Measurements from ENCODE around the gene RCAN1. TPM values are rescaled to one million over a fixed set of nuclear protein-coding genes. Genes with fewer than 3 reads are reported as not detected.

The RCAN1 gene
- total RNA-seq, 1 donor from 2014 or later, result 17.7 TPM

DNA sequence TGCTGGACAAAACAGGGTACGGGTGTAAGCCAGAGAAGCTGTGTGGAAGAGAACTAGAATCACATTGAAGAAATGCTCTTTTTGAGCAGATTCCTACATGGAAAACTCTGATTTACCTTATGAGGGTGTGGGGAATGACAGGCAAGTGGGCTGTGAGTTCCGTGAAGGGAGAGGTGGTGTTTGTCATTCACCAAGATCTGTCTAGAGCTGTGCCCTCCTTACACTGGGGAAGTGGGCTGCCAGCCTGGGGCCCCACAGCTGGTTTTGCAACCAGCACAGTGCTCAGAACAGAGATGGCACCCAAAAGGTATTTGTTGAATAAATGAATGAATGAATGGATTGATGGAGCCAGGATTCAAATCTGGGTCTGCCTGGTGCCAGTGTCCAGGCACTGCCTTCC lies 10.4 kb downstream of the RCAN1 start:
- Mint-ChIP-seq H3K9me3 (ENCODE audit: unreplicated experiment) (no peaks in the 10 kb centered on the region), H3K4me1 (ENCODE audit: low read depth, unreplicated experiment) (peaks cover 3% of the 10 kb centered on the region), H3K27me3 (ENCODE audit: unreplicated experiment) (peaks cover 2% of the 10 kb centered on the region), H3K27ac (ENCODE audit: unreplicated experiment) (no peak overlapping the region), H3K4me3 (ENCODE audit: unreplicated experiment) (no peak overlapping the region), H3K36me3 (ENCODE audit: unreplicated experiment) (peaks cover 12% of the 10 kb centered on the region)
- no peak for DNase-seq
- TF ChIP-seq CTCF (IDR thresholded peaks at IDR 0.05; ENCODE audit: partially characterized antibody, unreplicated experiment), result no peak

DNA sequence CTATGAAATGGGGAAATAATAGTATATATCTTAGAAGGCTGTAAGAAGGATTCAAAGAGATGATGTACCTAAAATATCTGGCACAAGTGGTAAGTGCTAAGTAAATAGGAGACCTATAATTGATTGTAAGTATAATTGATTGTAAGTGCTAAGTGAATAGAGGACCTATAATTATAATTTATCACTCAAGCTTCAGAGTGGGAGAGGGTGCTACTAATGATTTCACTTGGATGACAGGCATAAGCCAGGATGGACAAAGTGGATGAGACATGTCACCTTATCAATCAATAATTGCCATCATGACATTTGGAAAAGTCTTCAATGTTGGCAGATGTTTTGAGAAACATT lies 11.2 kb downstream of the RCAN1 start:
- H3K4me3 Mint-ChIP-seq (ENCODE audit: unreplicated experiment), result no peak overlapping the region
- TF ChIP-seq CTCF (IDR thresholded peaks at IDR 0.05; ENCODE audit: partially characterized antibody, unreplicated experiment), result no peak
- no peaks in the 10 kb centered on the region for H3K9me3 Mint-ChIP-seq (ENCODE audit: unreplicated experiment)
- no peak overlapping the region for H3K27ac Mint-ChIP-seq (ENCODE audit: unreplicated experiment)
- no peak for DNase-seq
- peaks cover 12% of the 10 kb centered on the region for H3K36me3 Mint-ChIP-seq (ENCODE audit: unreplicated experiment)
- peaks cover 3% of the 10 kb centered on the region for H3K4me1 Mint-ChIP-seq (ENCODE audit: low read depth, unreplicated experiment)
- H3K27me3 Mint-ChIP-seq (ENCODE audit: unreplicated experiment), result peaks cover 2% of the 10 kb centered on the region

DNA sequence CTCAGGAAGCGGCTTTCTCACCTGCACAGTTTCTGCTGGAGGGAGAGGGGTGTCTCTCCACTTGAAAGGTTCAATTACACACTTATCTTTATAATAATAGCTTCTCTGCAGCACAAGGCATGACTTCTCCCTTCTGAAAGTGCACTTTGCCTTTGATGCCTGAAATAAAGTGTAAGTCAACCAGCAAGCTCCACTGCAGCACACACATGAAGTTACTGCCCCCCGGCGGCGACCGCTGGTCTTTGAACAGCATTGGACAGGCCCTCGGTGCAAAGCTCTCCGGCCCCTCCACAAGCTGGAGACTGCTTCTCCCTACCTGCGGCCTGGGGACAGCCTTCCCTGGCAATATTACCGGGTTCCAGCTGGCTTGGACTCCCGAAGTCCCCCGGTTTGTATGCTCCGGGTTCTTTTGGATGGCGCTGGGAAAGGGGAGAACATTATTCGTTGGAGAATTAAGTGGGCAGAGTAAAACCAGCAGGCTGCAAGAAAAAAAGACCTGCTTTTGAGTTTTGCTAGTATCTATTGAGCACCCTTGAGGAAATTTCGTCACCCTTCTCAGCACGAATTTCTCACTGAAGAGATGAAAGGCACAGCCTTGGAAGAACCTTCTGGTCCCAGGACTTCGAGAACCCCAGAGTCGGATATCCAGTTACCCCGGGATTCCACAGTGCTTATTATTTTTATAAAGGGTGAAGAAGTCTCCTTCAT lies 11.8 kb downstream of the RCAN1 start:
- Mint-ChIP-seq H3K27ac (ENCODE audit: unreplicated experiment) (no peak overlapping the region), H3K4me3 (ENCODE audit: unreplicated experiment) (no peak overlapping the region), H3K4me1 (ENCODE audit: low read depth, unreplicated experiment) (peaks cover 3% of the 10 kb centered on the region), H3K9me3 (ENCODE audit: unreplicated experiment) (no peaks in the 10 kb centered on the region), H3K36me3 (ENCODE audit: unreplicated experiment) (peaks cover 12% of the 10 kb centered on the region), H3K27me3 (ENCODE audit: unreplicated experiment) (peaks cover 2% of the 10 kb centered on the region)
- TF ChIP-seq CTCF (IDR thresholded peaks at IDR 0.05; ENCODE audit: partially characterized antibody, unreplicated experiment), result peak; percentile 60
- peak; percentile 88 for DNase-seq

GRCh38 chr21:34602061-34602460 lies 12.9 kb downstream of the RCAN1 start:
- H3K27ac Mint-ChIP-seq (ENCODE audit: unreplicated experiment), result no peak overlapping the region

More at GRCh38 chr21:34602061-34602460, 12.9 kb downstream of the RCAN1 start:
- no peak for TF ChIP-seq CTCF (IDR thresholded peaks at IDR 0.05; ENCODE audit: partially characterized antibody, unreplicated experiment)
- Mint-ChIP-seq H3K9me3 (ENCODE audit: unreplicated experiment) (no peaks in the 10 kb centered on the region), H3K27me3 (ENCODE audit: unreplicated experiment) (peaks cover 2% of the 10 kb centered on the region), H3K36me3 (ENCODE audit: unreplicated experiment) (peaks cover 12% of the 10 kb centered on the region), H3K4me1 (ENCODE audit: low read depth, unreplicated experiment) (peaks cover 3% of the 10 kb centered on the region), H3K4me3 (ENCODE audit: unreplicated experiment) (no peak overlapping the region)
- no peak for DNase-seq

Data from glutamatergic neuron (in vitro differentiated cells).